ENCODE data around the gene POLR1G. TPM values are rescaled to one million over a fixed set of nuclear protein-coding genes. Genes with fewer than 3 reads are reported as not detected.
A peak's percentile ranks its signal among the peaks of the same experiment; 100 is the strongest.

POLR1G gene
- total RNA-seq, 1 donor from 2014 or later: 7.3 TPM

DNA sequence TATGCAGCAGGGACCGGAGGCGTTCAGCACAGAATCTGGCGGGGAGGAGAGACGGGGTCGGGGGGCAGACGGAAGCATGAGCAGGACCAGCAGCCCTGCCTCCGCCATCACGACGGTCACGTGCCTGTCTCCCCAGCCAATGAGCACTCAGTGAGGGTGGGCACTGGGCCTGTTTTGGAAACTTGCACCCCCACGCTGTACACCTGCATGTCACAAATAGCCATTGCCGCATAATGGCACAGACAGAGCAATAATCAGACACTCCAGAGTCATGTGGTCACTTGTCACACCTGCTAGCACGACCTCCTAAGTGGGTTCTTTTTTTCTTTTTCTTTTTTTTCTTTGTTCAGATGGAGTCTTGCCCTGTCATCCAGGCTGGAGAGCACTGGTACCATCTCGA, 44.8 kb upstream of the POLR1G start:
- no peak overlapping the region for H3K4me3 Mint-ChIP-seq (ENCODE audit: unreplicated experiment)
- no peaks in the 10 kb centered on the region for H3K4me1 Mint-ChIP-seq (ENCODE audit: low read depth)
- H3K27ac Mint-ChIP-seq (ENCODE audit: unreplicated experiment): no peak overlapping the region
- TF ChIP-seq, protein P1, sequence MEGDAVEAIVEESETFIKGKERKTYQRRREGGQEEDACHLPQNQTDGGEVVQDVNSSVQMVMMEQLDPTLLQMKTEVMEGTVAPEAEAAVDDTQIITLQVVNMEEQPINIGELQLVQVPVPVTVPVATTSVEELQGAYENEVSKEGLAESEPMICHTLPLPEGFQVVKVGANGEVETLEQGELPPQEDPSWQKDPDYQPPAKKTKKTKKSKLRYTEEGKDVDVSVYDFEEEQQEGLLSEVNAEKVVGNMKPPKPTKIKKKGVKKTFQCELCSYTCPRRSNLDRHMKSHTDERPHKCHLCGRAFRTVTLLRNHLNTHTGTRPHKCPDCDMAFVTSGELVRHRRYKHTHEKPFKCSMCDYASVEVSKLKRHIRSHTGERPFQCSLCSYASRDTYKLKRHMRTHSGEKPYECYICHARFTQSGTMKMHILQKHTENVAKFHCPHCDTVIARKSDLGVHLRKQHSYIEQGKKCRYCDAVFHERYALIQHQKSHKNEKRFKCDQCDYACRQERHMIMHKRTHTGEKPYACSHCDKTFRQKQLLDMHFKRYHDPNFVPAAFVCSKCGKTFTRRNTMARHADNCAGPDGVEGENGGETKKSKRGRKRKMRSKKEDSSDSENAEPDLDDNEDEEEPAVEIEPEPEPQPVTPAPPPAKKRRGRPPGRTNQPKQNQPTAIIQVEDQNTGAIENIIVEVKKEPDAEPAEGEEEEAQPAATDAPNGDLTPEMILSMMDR (IDR thresholded peaks at IDR 0.05): no peak
- H3K9me3 Mint-ChIP-seq (ENCODE audit: low read depth): no peaks in the 10 kb centered on the region
- no peaks in the 10 kb centered on the region for H3K27me3 Mint-ChIP-seq (ENCODE audit: low read depth)
- H3K36me3 Mint-ChIP-seq (ENCODE audit: low read depth): peaks cover 11% of the 10 kb centered on the region
- DNase-seq (ENCODE audit: low spot score): no peak

DNA sequence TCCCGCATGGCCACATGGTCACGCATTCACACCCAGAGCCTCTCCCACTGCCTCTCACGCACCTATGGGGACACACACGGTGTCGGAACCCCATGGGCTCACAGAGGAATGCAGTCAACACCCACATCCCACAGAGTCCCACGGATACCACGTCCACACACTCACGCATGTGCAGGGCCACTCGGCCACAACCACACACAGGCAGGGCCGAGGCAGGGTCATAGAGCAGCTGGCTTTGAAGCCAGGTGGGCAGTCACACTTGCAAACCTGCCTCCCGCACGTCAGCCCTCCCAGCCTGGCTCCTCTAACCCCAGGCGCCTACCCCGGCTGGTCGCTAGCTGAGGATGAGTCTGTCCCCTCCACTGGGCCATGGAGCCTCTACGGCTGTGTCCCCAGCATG, 44.2 kb upstream of the POLR1G start:
- Mint-ChIP-seq H3K4me1 (ENCODE audit: low read depth) (no peaks in the 10 kb centered on the region), H3K36me3 (ENCODE audit: low read depth) (peaks cover 7% of the 10 kb centered on the region), H3K27ac (ENCODE audit: unreplicated experiment) (no peak overlapping the region), H3K4me3 (ENCODE audit: unreplicated experiment) (no peak overlapping the region), H3K9me3 (ENCODE audit: low read depth) (no peaks in the 10 kb centered on the region), H3K27me3 (ENCODE audit: low read depth) (no peaks in the 10 kb centered on the region)
- TF ChIP-seq, protein P1 (IDR thresholded peaks at IDR 0.05): no peak
- no peak for DNase-seq (ENCODE audit: low spot score)

DNA sequence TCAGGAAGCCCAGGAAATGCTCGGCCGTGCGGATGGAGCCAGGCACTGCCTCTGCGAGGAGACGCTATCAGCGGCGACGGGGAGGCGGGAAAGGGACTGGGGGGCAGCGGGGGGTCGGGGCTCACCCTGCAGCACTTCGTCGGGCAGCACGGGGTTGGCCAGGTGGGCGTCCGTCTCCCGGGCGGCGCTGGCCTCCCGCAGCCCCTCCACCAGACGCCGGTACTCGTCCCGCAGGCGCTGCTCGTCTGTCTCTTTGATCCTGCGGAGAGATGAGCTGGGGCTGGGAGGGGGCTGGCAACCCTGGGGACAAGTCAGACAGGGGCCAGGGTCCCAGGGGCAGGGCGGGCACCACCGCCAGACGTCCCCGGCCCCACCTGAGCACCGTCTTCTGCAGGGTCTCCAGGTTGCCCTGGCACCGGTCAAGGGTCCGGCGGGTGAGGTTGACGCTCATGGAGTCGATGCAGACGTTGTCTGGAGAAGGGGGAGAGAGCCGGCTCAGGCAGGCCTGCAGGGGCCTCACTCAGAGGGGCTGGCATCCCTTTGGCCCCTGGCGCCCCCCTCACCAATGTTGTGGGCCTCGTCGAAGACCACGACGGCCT, 42.5 kb upstream of the POLR1G start:
- Mint-ChIP-seq H3K36me3 (ENCODE audit: low read depth) (peaks cover 7% of the 10 kb centered on the region), H3K9me3 (ENCODE audit: low read depth) (no peaks in the 10 kb centered on the region), H3K27ac (ENCODE audit: unreplicated experiment) (no peak overlapping the region), H3K4me3 (ENCODE audit: unreplicated experiment) (no peak overlapping the region), H3K27me3 (ENCODE audit: low read depth) (no peaks in the 10 kb centered on the region), H3K4me1 (ENCODE audit: low read depth) (peaks cover 2% of the 10 kb centered on the region)
- peak; percentile 92 for DNase-seq (ENCODE audit: low spot score)
- TF ChIP-seq, protein P1 (IDR thresholded peaks at IDR 0.05): no peak

DNA sequence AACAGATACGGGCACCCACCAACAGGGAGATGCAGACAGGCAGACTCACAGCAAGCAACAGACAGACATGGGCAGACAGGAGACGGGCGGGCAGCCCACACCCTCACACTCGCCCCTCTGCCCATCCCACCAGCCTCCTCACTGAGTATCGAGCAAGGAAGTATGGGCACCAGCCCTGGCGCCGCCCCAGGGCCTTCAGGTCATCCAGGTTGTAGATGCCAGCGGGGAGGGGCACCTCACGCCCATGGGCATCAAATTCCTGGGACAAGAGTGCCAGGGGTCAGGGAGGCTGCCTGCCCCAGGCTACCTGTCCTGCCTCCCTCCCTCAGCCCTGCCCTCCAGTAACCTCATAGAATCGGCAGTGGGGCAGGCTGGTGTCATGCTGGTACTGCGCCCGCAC, 41.7 kb upstream of the POLR1G start:
- peaks cover 5% of the 10 kb centered on the region for H3K36me3 Mint-ChIP-seq (ENCODE audit: low read depth)
- H3K27ac Mint-ChIP-seq (ENCODE audit: unreplicated experiment): no peak overlapping the region
- DNase-seq (ENCODE audit: low spot score): no peak

DNA sequence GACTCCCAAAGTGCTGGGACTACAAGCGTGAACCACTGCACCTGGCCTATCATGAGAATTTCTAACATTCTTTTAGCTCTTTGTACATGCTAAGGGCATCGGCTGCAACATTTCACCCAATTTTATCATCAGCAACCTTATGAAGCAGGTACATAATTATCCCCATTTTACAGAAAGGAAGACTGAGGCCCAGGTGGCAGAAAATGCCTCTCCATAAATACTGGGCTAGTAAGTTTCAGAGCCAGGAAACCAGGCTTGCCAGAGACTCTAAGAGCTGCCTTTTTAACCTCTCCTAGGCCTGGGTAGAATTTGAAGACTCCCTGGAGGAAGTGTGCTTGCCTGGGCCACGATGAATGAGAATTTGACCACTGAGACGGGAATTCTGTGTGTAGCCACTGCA, 38.3 kb upstream of the POLR1G start:
- Mint-ChIP-seq H3K27ac (ENCODE audit: unreplicated experiment) (no peak overlapping the region), H3K36me3 (ENCODE audit: low read depth) (no peaks in the 10 kb centered on the region), H3K4me1 (ENCODE audit: low read depth) (peaks cover 15% of the 10 kb centered on the region), H3K9me3 (ENCODE audit: low read depth) (no peaks in the 10 kb centered on the region), H3K4me3 (ENCODE audit: unreplicated experiment) (no peak overlapping the region), H3K27me3 (ENCODE audit: low read depth) (no peaks in the 10 kb centered on the region)
- no peak for DNase-seq (ENCODE audit: low spot score)
- TF ChIP-seq, protein P1 (IDR thresholded peaks at IDR 0.05): no peak

More for the DNA sequence above, 41.7 kb upstream of the POLR1G start:
- TF ChIP-seq, protein P1 (IDR thresholded peaks at IDR 0.05): no peak
- H3K9me3 Mint-ChIP-seq (ENCODE audit: low read depth): no peaks in the 10 kb centered on the region
- H3K4me3 Mint-ChIP-seq (ENCODE audit: unreplicated experiment): no peak overlapping the region
- H3K27me3 Mint-ChIP-seq (ENCODE audit: low read depth): no peaks in the 10 kb centered on the region
- peaks cover 4% of the 10 kb centered on the region for H3K4me1 Mint-ChIP-seq (ENCODE audit: low read depth)

Measured in chondrocyte (in vitro differentiated cells).